Endothelial cell of umbilical vein (primary cell): ENCODE measurements around the gene EPB42. TPM values are rescaled to one million over a fixed set of nuclear protein-coding genes. Genes with fewer than 3 reads are reported as not detected.

ENCODE experiments used
- BruUV-seq: library from RNA; stranded (reverse); fragments of 400-500 nt; replicated peaks from 2 replicates; lab custom pipeline; 2021; lab: Mats Ljungman, UMichigan
- CTCF ChIA-PET: fragments of 300-600, 350-600 bp; sonication (Branson Sonifier 250); formaldehyde crosslinking; loops from one replicate; lab custom pipeline; 2021; ENCODE audit warnings: antibody characterized with exemption, inconsistent platforms; lab: Charles Lee
- POLR2A ChIA-PET: fragments of 300-600, 350-600 bp; sonication (Branson Sonifier 250); formaldehyde crosslinking; loops from one replicate; lab custom pipeline; 2021; ENCODE audit warnings: antibody characterized with exemption, inconsistent platforms; lab: Charles Lee
- DNase-seq: peaks from one replicate; pipeline ENCODE4 v3.0.0-alpha.2; 2011; ENCODE audit warnings: low read depth, low spot score
- FAIRE-seq: peaks from 2 replicates; lab custom pipeline; 2011; peaks lifted over from hg19 to GRCh38; lab: Jason Lieb, UNC
- H2AFZ ChIP-seq: 2 replicates; pipeline ENCODE4 v1.6.0; 2012; ENCODE audit warnings: low read depth, low read length, control low read depth, inconsistent platforms
- H3K27ac ChIP-seq: 2 replicates; pipeline ENCODE4 v1.5.1; 2011; ENCODE audit warnings: low read depth, mild to moderate bottlenecking, control low read depth, low read length, moderate library complexity; ENCODE audit not compliant: insufficient read depth
- H3K27me3 ChIP-seq, 2 experiments: 2 replicates each; pipeline versions ENCODE4 v1.6.0 to v1.6.1; 2011; ENCODE audit warnings: low read length in 2 of 2, mixed read lengths in 1 of 2; ENCODE audit not compliant: control insufficient read depth in 2 of 2, insufficient read depth in 2 of 2
- H3K36me3 ChIP-seq, 2 experiments: 2 replicates in 1 of 2; 3 replicates in 1 of 2; pipeline ENCODE4 v1.5.1; 2011; ENCODE audit warnings: low read length in 2 of 2, mild to moderate bottlenecking in 1 of 2, moderate library complexity in 1 of 2; ENCODE audit not compliant: control insufficient read depth in 2 of 2, insufficient read depth in 2 of 2; ENCODE audit errors: extremely low read depth in 1 of 2
- H3K4me1 ChIP-seq: 3 replicates; pipeline ENCODE4 v1.5.1; 2011; ENCODE audit warnings: mild to moderate bottlenecking, low read length; ENCODE audit not compliant: control insufficient read depth, insufficient read depth; ENCODE audit errors: extremely low read depth
- H3K4me2 ChIP-seq: 2 replicates; pipeline ENCODE4 v1.6.1; 2011; ENCODE audit warnings: low read length, control low read depth, mixed read lengths; ENCODE audit not compliant: insufficient read depth
- H3K4me3 ChIP-seq, 3 experiments: fragments of 200-600 bp in 1 of 3; sonication (generic), shearing (Covaris generic) in 1 of 3; replicated peaks in 1 of 3; 2 replicates each; pipeline ENCODE4 v1.5.1; 2011 to 2016; ENCODE audit warnings: control low read depth in 3 of 3, low read length in 3 of 3, mild to moderate bottlenecking in 2 of 3, inconsistent platforms in 1 of 3, low read depth in 1 of 3, moderate library complexity in 1 of 3; ENCODE audit not compliant: insufficient read depth in 1 of 3
- H3K79me2 ChIP-seq: 2 replicates; pipeline ENCODE4 v1.6.0; 2012; ENCODE audit warnings: low read length, inconsistent platforms; ENCODE audit not compliant: control insufficient read depth, insufficient read depth
- H3K9ac ChIP-seq: replicated peaks from 2 replicates; pipeline ENCODE3; 2011; ENCODE audit warnings: low read length, control low read depth; ENCODE audit not compliant: insufficient read depth; ENCODE audit errors: extremely low read depth
- H3K9me1 ChIP-seq: replicated peaks from 3 replicates; pipeline ENCODE4 v1.6.0; 2011; ENCODE audit warnings: mild to moderate bottlenecking, low read length; ENCODE audit not compliant: control insufficient read depth, insufficient read depth; ENCODE audit errors: extremely low read depth
- H3K9me3 ChIP-seq: replicated peaks from 2 replicates; pipeline ENCODE4 v1.5.1; 2012; ENCODE audit warnings: low read length, inconsistent platforms; ENCODE audit not compliant: control insufficient read depth, insufficient read depth
- H4K20me1 ChIP-seq: replicated peaks from 2 replicates; pipeline ENCODE3; 2011; ENCODE audit warnings: mild to moderate bottlenecking, low read length; ENCODE audit not compliant: control insufficient read depth, insufficient read depth; ENCODE audit errors: extremely low read depth
- EZH2 ChIP-seq: IDR thresholded peaks from 2 replicates; pipeline ENCODE4 v1.6.1; 2012; ENCODE audit warnings: borderline replicate concordance, low read depth, mild to moderate bottlenecking, moderate library complexity, low read length, inconsistent platforms; ENCODE audit not compliant: severe bottlenecking
- JUN ChIP-seq: IDR thresholded peaks from 2 replicates; pipeline ENCODE4 v1.6.1; 2011; ENCODE audit warnings: borderline replicate concordance, low read depth; ENCODE audit not compliant: insufficient read length, insufficient read depth
- MYC ChIP-seq: IDR thresholded peaks from one replicate; pipeline ENCODE4 v1.6.1; 2011; ENCODE audit warnings: mild to moderate bottlenecking, low read depth, low read length
- POLR2AphosphoS5 ChIP-seq: IDR thresholded peaks from 2 replicates; pipeline ENCODE4 v1.6.1; 2012; ENCODE audit warnings: low read depth, mild to moderate bottlenecking, control low read depth, low read length, moderate library complexity; ENCODE audit not compliant: insufficient read depth
- dilution Hi-C: fragments of 300-500 bp; cut with MboI; formaldehyde crosslinking; loops from one replicate; pipeline ENCODE4 v1.15.0; 2019; ENCODE audit warnings: low sequenced_read_pairs; ENCODE audit not compliant: extremely low pct_ligation_motif_present
- intact Hi-C: fragments of 100-400 bp; cut with micrococcal nuclease; formaldehyde crosslinking; loops from one replicate; pipeline ENCODE4 v1.10.0; 2022
- polyA plus RNA-seq, 4 experiments: library from polyadenylated mRNA; depleted of rRNA in 3 of 4; stranded (reverse) in 3 of 4; unstranded in 1 of 4; fragments of >200 nt; gene quantifications; 2 replicates each; pipeline versions ENCODE4 v1.2.1 to v1.2.3, GENCODE V29; 2011 to 2012; ENCODE audit warnings: missing spikeins in 1 of 4
- total RNA-seq: library from RNA; stranded (reverse); gene quantifications from 2 replicates; pipeline ENCODE4 v1.2.3, GENCODE V29; 2021
- TF ChIP-seq, protein P1 (sequence below): IDR thresholded peaks from 2 replicates; pipeline ENCODE4 v1.6.1; 2011; ENCODE audit not compliant: insufficient read depth, insufficient read length
- TF ChIP-seq, protein P2 (sequence below), 2 donors: IDR thresholded peaks; 1 replicate in 1 of 2; 2 replicates in 1 of 2; pipeline ENCODE4 v1.5.1; 2011; ENCODE audit warnings: low read length in 2 of 2, mild to moderate bottlenecking in 2 of 2, moderate library complexity in 2 of 2, control low read depth in 1 of 2, inconsistent platforms in 1 of 2, low read depth in 1 of 2; ENCODE audit not compliant: insufficient read depth in 1 of 2; ENCODE audit errors: extremely low read depth in 1 of 2

Gene EPB42
- total and polyA plus RNA-seq, 2 donors (not counting 3 experiments of a cell fraction or from before 2014, with no cell fraction given) = not detected

DNA sequence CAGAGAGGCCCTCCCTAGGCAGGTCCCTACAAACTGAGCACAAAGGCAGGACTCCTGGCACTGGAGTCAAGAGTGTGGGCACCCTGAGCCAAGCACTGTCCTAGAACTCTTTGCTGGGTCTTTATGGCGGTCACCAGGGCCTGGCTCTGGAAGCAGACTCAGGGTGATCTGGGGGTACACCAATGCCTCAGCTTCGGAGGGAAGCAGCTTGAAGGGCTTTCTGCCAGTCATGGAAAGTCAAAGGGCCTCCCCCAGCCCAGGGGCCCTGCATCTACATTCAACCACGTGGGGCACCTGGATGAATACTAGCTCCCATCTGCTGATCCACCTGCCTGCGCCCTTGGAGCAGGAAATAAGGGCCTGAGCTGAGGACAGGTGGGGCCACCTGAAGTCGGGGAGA, 7.4 kb downstream of the EPB42 start:
- DNase-seq = no peak
- no peak overlapping the region for H3K4me2 ChIP-seq
- dilution Hi-C loops (no loop called here), intact Hi-C loops (no loop called here)
- H3K27ac ChIP-seq = no peak overlapping the region
- H3K4me3 ChIP-seq = no peak overlapping the region
- no peak overlapping the region for H2AFZ ChIP-seq
- TF ChIP-seq EZH2 = no peak
- TF ChIP-seq POLR2AphosphoS5 = no peak
- TF ChIP-seq, protein P1, sequence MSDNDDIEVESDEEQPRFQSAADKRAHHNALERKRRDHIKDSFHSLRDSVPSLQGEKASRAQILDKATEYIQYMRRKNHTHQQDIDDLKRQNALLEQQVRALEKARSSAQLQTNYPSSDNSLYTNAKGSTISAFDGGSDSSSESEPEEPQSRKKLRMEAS = no peak
- no peak for TF ChIP-seq MYC
- TF ChIP-seq JUN = no peak
- TF ChIP-seq, protein P2, sequence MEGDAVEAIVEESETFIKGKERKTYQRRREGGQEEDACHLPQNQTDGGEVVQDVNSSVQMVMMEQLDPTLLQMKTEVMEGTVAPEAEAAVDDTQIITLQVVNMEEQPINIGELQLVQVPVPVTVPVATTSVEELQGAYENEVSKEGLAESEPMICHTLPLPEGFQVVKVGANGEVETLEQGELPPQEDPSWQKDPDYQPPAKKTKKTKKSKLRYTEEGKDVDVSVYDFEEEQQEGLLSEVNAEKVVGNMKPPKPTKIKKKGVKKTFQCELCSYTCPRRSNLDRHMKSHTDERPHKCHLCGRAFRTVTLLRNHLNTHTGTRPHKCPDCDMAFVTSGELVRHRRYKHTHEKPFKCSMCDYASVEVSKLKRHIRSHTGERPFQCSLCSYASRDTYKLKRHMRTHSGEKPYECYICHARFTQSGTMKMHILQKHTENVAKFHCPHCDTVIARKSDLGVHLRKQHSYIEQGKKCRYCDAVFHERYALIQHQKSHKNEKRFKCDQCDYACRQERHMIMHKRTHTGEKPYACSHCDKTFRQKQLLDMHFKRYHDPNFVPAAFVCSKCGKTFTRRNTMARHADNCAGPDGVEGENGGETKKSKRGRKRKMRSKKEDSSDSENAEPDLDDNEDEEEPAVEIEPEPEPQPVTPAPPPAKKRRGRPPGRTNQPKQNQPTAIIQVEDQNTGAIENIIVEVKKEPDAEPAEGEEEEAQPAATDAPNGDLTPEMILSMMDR (IDR thresholded peaks at IDR 0.05; ENCODE audit: extremely low read depth in 1 of 2, insufficient read depth in 1 of 2, low read depth in 1 of 2, low read length in 2 of 2) = no peak
- no peaks in the 10 kb centered on the region for H3K4me1 ChIP-seq
- H4K20me1 ChIP-seq = no peaks in the 10 kb centered on the region
- H3K27me3 ChIP-seq = peaks cover 5 to 10% of the 10 kb centered on the region in 2 experiments
- ChIA-PET POLR2A (no interaction called here), CTCF (interaction anchor here (0.9 to 3.8 kb wide), 4 partner anchors 9 to 72 kb away, joined by 3 to 27 read pairs (median 15); no protein-coding TSS in a partner anchor)
- H3K9me1 ChIP-seq = no peaks in the 10 kb centered on the region
- no peaks in the 10 kb centered on the region for H3K79me2 ChIP-seq
- H3K9me3 ChIP-seq = no peaks in the 10 kb centered on the region
- no peaks in the 10 kb centered on the region for H3K36me3 ChIP-seq
- BruUV-seq = no TSS peak
- H3K9ac ChIP-seq = no peak overlapping the region
- FAIRE-seq = no peak
